RCC 7860 (cell line): ENCODE data around the gene TRIP10.
A peak's percentile ranks its signal among the peaks of the same experiment; 100 is the strongest.
"Not testable (repeated sequence)": the region's sequence is repeated elsewhere in the genome, so short reads cannot be mapped to it uniquely, and the experiment has no call there.

ENCODE experiments used
- DNase-seq: peaks from one replicate; pipeline ENCODE4 v3.0.0-alpha.2; 2015; ENCODE audit warnings: low spot score
- FAIRE-seq: peaks from 2 replicates; lab custom pipeline; 2012; peaks lifted over from hg19 to GRCh38; lab: Jason Lieb, UNC

TRIP10 gene

GRCh38 chr19:6790194-6791128 lies 51.0 kb downstream of the TRIP10 start:
- no peak for DNase-seq
- no peak for FAIRE-seq

- DNase-seq, result no peak
- no peak for FAIRE-seq
Measured at GRCh38 chr19:6791237-6791636, 51.8 kb downstream of the TRIP10 start.

GRCh38 chr19:6793411-6793810 lies 53.9 kb downstream of the TRIP10 start:
- DNase-seq (no peak), FAIRE-seq (no peak)

GRCh38 chr19:6793973-6794372 lies 54.5 kb downstream of the TRIP10 start:
- no peak for FAIRE-seq

GRCh38 chr19:6794686-6795431 lies 55.4 kb downstream of the TRIP10 start:
- DNase-seq, result no peak
- no peak for FAIRE-seq

More at GRCh38 chr19:6793973-6794372, 54.5 kb downstream of the TRIP10 start:
- DNase-seq, result no peak

GRCh38 chr19:6796278-6796677 lies 56.8 kb downstream of the TRIP10 start:
- no peak for DNase-seq
- no peak for FAIRE-seq

GRCh38 chr19:6797646-6798045 lies 58.2 kb downstream of the TRIP10 start:
- DNase-seq (no peak), FAIRE-seq (no peak)

- DNase-seq, FAIRE-seq: not testable (repeated sequence)
Measured at GRCh38 chr19:6800160-6800790, 60.8 kb downstream of the TRIP10 start.

GRCh38 chr19:6800991-6801484 lies 61.6 kb downstream of the TRIP10 start:
- peak; percentile 92 for DNase-seq
- FAIRE-seq, result peak; percentile 88
